ENCODE results near the gene GPX2. TPM values are rescaled to one million over a fixed set of nuclear protein-coding genes. Genes with fewer than 3 reads are reported as not detected.

Gene GPX2
- total and polyA plus RNA-seq, 12 donors: 0.31 to 1.4 (median 0.55) TPM; not detected in 8

GRCh38 chr14:64891173-64891838, 51.2 kb downstream of the GPX2 start:
- no peak overlapping the region for H3K4me3 ChIP-seq
- WGBS, 4 donors: 71 to 83% (median 80%) methylated on average over 4 of the region's 4 CpGs
- peaks cover 9% of the 10 kb centered on the region for H3K27me3 ChIP-seq
- H3K9me3 ChIP-seq (replicated peaks in 1 of 3): no peaks in the 10 kb centered on the region
- no peaks in the 10 kb centered on the region for H3K4me1 ChIP-seq (replicated peaks in 1 of 2)
- H3K27ac ChIP-seq: no peak overlapping the region
- H3K36me3 ChIP-seq (replicated peaks in 1 of 2): no peaks in the 10 kb centered on the region
- TF ChIP-seq CTCF (IDR thresholded peaks at IDR 0.05): no peak
- TF ChIP-seq POLR2A (IDR thresholded peaks at IDR 0.05): no peak
- intact Hi-C loops (cut with DNase I): loop anchor here in 1 of 2 donors (5.0 kb wide), 1 partner anchor 219 kb away; no protein-coding TSS in a partner anchor
- DNase-seq: no peak

- intact Hi-C loops (cut with DNase I): loop anchor here in 1 of 2 donors (5.0 to 10.0 kb wide), 2 partner anchors 62 to 125 kb away; no protein-coding TSS in a partner anchor
- Histone ChIP-seq H3K4me3 (no peak overlapping the region), H3K27me3 (peaks cover 9% of the 10 kb centered on the region), H3K4me1 (replicated peaks in 1 of 2) (no peaks in the 10 kb centered on the region), H3K27ac (no peak overlapping the region), H3K36me3 (replicated peaks in 1 of 2) (no peaks in the 10 kb centered on the region), H3K9me3 (replicated peaks in 1 of 3) (no peaks in the 10 kb centered on the region)
- TF ChIP-seq CTCF (IDR thresholded peaks at IDR 0.05) (no peak), POLR2A (IDR thresholded peaks at IDR 0.05) (no peak)
- 85 to 90% (median 86%) methylated on average over 6 of the region's 6 CpGs for WGBS, 4 donors
- no peak for DNase-seq
These were observed 53.2 kb downstream of the GPX2 start for GRCh38 chr14:64889352-64889751.

Small RNA genes within 50 kb of the gene (small RNA-seq; reads per million reads assigned to genes)
- gene RPPH1-2P: 0 reads per million in 2 donors

Other genes starting within 250 kb of the GPX2 start
- gene PLEKHG3, start 238.3 kb downstream of the GPX2 start, total RNA-seq: 10 to 100 TPM in 2 of 9 donors, 1 to 10 TPM in 7; 2.7 to 11.7 (median 8.4) TPM
- 10 to 100 TPM in 1 of 3 donors, 1 to 10 TPM in 2; 3.0 to 10.1 (median 9.5) TPM for gene PLEKHG3, start 238.3 kb downstream of the GPX2 start, polyA plus RNA-seq
- gene SPTB, start 62.8 kb downstream of the GPX2 start, total RNA-seq: 1 to 10 TPM in 4 of 9 donors, under 1 TPM in 5; 0.18 to 6.1 (median 0.76) TPM
- 10 to 100 TPM in 1 of 3 donors, 1 to 10 TPM in 2; 1.1 to 14.5 (median 1.3) TPM for gene SPTB, start 62.8 kb downstream of the GPX2 start, polyA plus RNA-seq
- 100 to 1,000 TPM in 1 of 9 donors, 10 to 100 TPM in 8; 54.4 to 101 (median 74.7) TPM for gene CHURC1, start 28.3 kb downstream of the GPX2 start, total RNA-seq
- gene CHURC1, start 28.3 kb downstream of the GPX2 start, polyA plus RNA-seq: 10 to 100 TPM; 36.7 to 97.0 (median 46.4) TPM
- 1 to 10 TPM in 8 of 9 donors, under 1 TPM in 1; 0.95 to 8.9 (median 3.5) TPM for gene RAB15, start 29.6 kb upstream of the GPX2 start, total RNA-seq
- 1 to 10 TPM; 3.6 to 8.6 (median 5.8) TPM for gene RAB15, start 29.6 kb upstream of the GPX2 start, polyA plus RNA-seq
- gene FNTB, start 44.1 kb upstream of the GPX2 start, total RNA-seq: 10 to 100 TPM; 12.2 to 27.2 (median 23.9) TPM
- 10 to 100 TPM; 18.0 to 20.2 (median 18.7) TPM for gene FNTB, start 44.1 kb upstream of the GPX2 start, polyA plus RNA-seq
- 100 to 1,000 TPM in 1 of 9 donors, 10 to 100 TPM in 8; 31.5 to 114 (median 54.7) TPM for gene MAX, start 159.8 kb upstream of the GPX2 start, total RNA-seq
- 10 to 100 TPM; 49.3 to 62.3 (median 55.7) TPM for gene MAX, start 159.8 kb upstream of the GPX2 start, polyA plus RNA-seq